Astrocyte (in vitro differentiated cells and primary cell): Measurements from ENCODE around the gene CBFA2T2. TPM values are rescaled to one million over a fixed set of nuclear protein-coding genes. Genes with fewer than 3 reads are reported as not detected.
A peak's percentile ranks its signal among the peaks of the same experiment; 100 is the strongest.

Experiments used
- DNase-seq: peaks from one replicate; pipeline ENCODE4 v3.0.0-alpha.2; 2010; ENCODE audit warnings: low read depth
- FAIRE-seq: peaks from 2 replicates; lab custom pipeline; 2011; peaks lifted over from hg19 to GRCh38; lab: Jason Lieb, UNC
- H2AFZ ChIP-seq: 2 replicates; pipeline ENCODE4 v1.6.0; 2012; ENCODE audit warnings: low read depth, low read length, inconsistent platforms
- H3K27ac ChIP-seq: 2 replicates; pipeline ENCODE4 v1.5.1; 2011; ENCODE audit warnings: low read depth, low read length, inconsistent platforms
- H3K27me3 ChIP-seq: 2 replicates; pipeline ENCODE4 v1.6.0; 2011; ENCODE audit warnings: low read length, inconsistent platforms; ENCODE audit not compliant: insufficient read depth
- H3K36me3 ChIP-seq: 2 replicates; pipeline ENCODE4 v1.5.1; 2011; ENCODE audit warnings: low read length, inconsistent platforms; ENCODE audit not compliant: insufficient read depth
- H3K4me1 ChIP-seq: 2 replicates; pipeline ENCODE4 v1.5.1; 2011; ENCODE audit warnings: low read length, inconsistent platforms; ENCODE audit not compliant: insufficient read depth
- H3K4me2 ChIP-seq: 2 replicates; pipeline ENCODE4 v1.6.0; 2012; ENCODE audit warnings: low read length, inconsistent platforms
- H3K4me3 ChIP-seq: 2 replicates; pipeline ENCODE4 v1.5.1; 2011; ENCODE audit warnings: low read depth, mild to moderate bottlenecking, low read length, inconsistent platforms; ENCODE audit not compliant: insufficient read depth
- H3K79me2 ChIP-seq: 2 replicates; pipeline ENCODE4 v1.6.0; 2012; ENCODE audit warnings: mild to moderate bottlenecking, low read length, inconsistent platforms; ENCODE audit not compliant: insufficient read depth
- H3K9ac ChIP-seq: 2 replicates; pipeline ENCODE4 v1.6.0; 2012; ENCODE audit warnings: mild to moderate bottlenecking, low read length, inconsistent platforms
- H3K9me3 ChIP-seq: 2 replicates; pipeline ENCODE4 v1.5.1; 2012; ENCODE audit warnings: low read depth, mild to moderate bottlenecking, low read length, inconsistent platforms; ENCODE audit not compliant: insufficient read depth
- H4K20me1 ChIP-seq: 2 replicates; pipeline ENCODE4 v1.6.0; 2012; ENCODE audit warnings: low read length, inconsistent platforms; ENCODE audit not compliant: insufficient read depth
- H3K27ac Mint-ChIP-seq: one replicate; pipeline ENCODE4 v1.8.0; 2021; ENCODE audit warnings: mild to moderate bottlenecking, mixed read lengths; ENCODE audit not compliant: unreplicated experiment
- H3K27me3 Mint-ChIP-seq: one replicate; pipeline ENCODE4 v1.8.0; 2021; ENCODE audit warnings: low read depth, mixed read lengths; ENCODE audit not compliant: unreplicated experiment
- H3K36me3 Mint-ChIP-seq: one replicate; pipeline ENCODE4 v1.8.0; 2021; ENCODE audit warnings: low read depth, mixed read lengths; ENCODE audit not compliant: unreplicated experiment
- H3K4me1 Mint-ChIP-seq: one replicate; pipeline ENCODE4 v1.8.0; 2021; ENCODE audit warnings: low read depth, mixed read lengths; ENCODE audit not compliant: unreplicated experiment
- H3K4me3 Mint-ChIP-seq: one replicate; pipeline ENCODE4 v1.8.0; 2021; ENCODE audit warnings: mild to moderate bottlenecking, moderate library complexity, mixed read lengths; ENCODE audit not compliant: unreplicated experiment
- H3K9me3 Mint-ChIP-seq: one replicate; pipeline ENCODE4 v1.8.0; 2021; ENCODE audit warnings: mild to moderate bottlenecking, mixed read lengths; ENCODE audit not compliant: unreplicated experiment
- CTCF ChIP-seq: IDR thresholded peaks from 2 replicates; pipeline ENCODE4 v1.5.1; 2011; ENCODE audit warnings: low read depth, mild to moderate bottlenecking, inconsistent platforms, low read length, moderate library complexity; ENCODE audit not compliant: insufficient read depth
- EZH2 ChIP-seq: IDR thresholded peaks from 2 replicates; pipeline ENCODE4 v1.6.1; 2012; ENCODE audit warnings: mild to moderate bottlenecking, low read length, inconsistent platforms; ENCODE audit not compliant: insufficient read depth
- total RNA-seq: library from RNA; stranded (reverse); gene quantifications from 2 replicates; pipeline ENCODE4 v1.2.1, GENCODE V29; 2021

Gene CBFA2T2
- total RNA-seq, 1 donor from 2014 or later: 14.6 TPM

- Mint-ChIP-seq H3K9me3 (no peaks in the 10 kb centered on the region), H3K4me3 (no peak overlapping the region), H3K27me3 (no peaks in the 10 kb centered on the region), H3K4me1 (peaks cover 7% of the 10 kb centered on the region), H3K27ac (peak overlapping the region; percentile 62), H3K36me3 (peaks cover 5% of the 10 kb centered on the region)
- DNase-seq (peak; percentile 93), FAIRE-seq (peak; percentile 37)
- no peak overlapping the region for H3K4me3 ChIP-seq
- H4K20me1 ChIP-seq: no peaks in the 10 kb centered on the region
- no peak for TF ChIP-seq EZH2
- no peak for TF ChIP-seq CTCF
- no peaks in the 10 kb centered on the region for H3K9me3 ChIP-seq
- H3K4me1 ChIP-seq: no peaks in the 10 kb centered on the region
- no peaks in the 10 kb centered on the region for H3K79me2 ChIP-seq
- no peaks in the 10 kb centered on the region for H3K36me3 ChIP-seq
- H3K9ac ChIP-seq: no peak overlapping the region
- peak overlapping the region; percentile 38 for H3K27ac ChIP-seq
- peak overlapping the region; percentile 52 for H3K4me2 ChIP-seq
- no peaks in the 10 kb centered on the region for H3K27me3 ChIP-seq
- peak overlapping the region; percentile 55 for H2AFZ ChIP-seq
Observed at GRCh38 chr20:33554914-33555420, 65.1 kb downstream of the CBFA2T2 start.

DNA sequence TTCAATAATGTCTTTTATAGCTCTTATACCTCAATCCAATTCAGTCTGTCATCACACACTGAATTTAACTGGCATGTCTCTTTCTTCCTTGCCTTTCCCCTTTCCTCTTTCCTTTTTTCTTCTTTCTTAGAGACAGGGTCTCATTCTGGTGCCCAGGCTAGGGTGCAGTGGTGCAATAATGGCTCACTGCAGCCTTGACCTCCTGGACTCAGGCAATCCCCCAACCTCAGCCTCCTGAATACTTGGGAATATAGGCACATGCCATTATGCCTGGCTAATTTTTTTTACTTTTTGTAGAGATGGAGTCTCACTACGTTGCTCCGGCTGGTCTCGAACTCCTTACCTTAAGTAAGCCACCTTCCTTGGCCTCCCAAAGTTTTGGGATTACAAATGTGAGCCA lies 65.9 kb downstream of the CBFA2T2 start:
- H3K4me3 Mint-ChIP-seq: no peak overlapping the region
- H3K36me3 Mint-ChIP-seq: peaks cover 5% of the 10 kb centered on the region
- DNase-seq (no peak), FAIRE-seq (no peak)
- Histone ChIP-seq H3K4me1 (no peaks in the 10 kb centered on the region), H3K27me3 (no peaks in the 10 kb centered on the region), H3K9ac (no peak overlapping the region), H3K36me3 (no peaks in the 10 kb centered on the region), H3K27ac (no peak overlapping the region), H3K4me3 (no peak overlapping the region), H3K4me2 (no peak overlapping the region), H3K79me2 (no peaks in the 10 kb centered on the region), H2AFZ (no peak overlapping the region), H3K9me3 (no peaks in the 10 kb centered on the region), H4K20me1 (no peaks in the 10 kb centered on the region)
- H3K27ac Mint-ChIP-seq: peak overlapping the region; percentile 24
- H3K27me3 Mint-ChIP-seq: no peaks in the 10 kb centered on the region
- H3K9me3 Mint-ChIP-seq: no peaks in the 10 kb centered on the region
- peaks cover 7% of the 10 kb centered on the region for H3K4me1 Mint-ChIP-seq
- no peak for TF ChIP-seq CTCF
- TF ChIP-seq EZH2: no peak

GRCh38 chr20:33556246-33556645 lies 66.3 kb downstream of the CBFA2T2 start:
- H3K9me3 ChIP-seq: no peaks in the 10 kb centered on the region
- H3K9me3 Mint-ChIP-seq: no peaks in the 10 kb centered on the region
- no peak overlapping the region for H3K4me3 ChIP-seq
- peaks cover 7% of the 10 kb centered on the region for H3K4me1 Mint-ChIP-seq
- TF ChIP-seq CTCF: no peak
- TF ChIP-seq EZH2: no peak
- no peak overlapping the region for H2AFZ ChIP-seq
- no peak overlapping the region for H3K9ac ChIP-seq
- peaks cover 5% of the 10 kb centered on the region for H3K36me3 Mint-ChIP-seq
- no peaks in the 10 kb centered on the region for H3K4me1 ChIP-seq
- H3K36me3 ChIP-seq: no peaks in the 10 kb centered on the region
- H3K4me2 ChIP-seq: no peak overlapping the region
- no peaks in the 10 kb centered on the region for H3K79me2 ChIP-seq
- no peaks in the 10 kb centered on the region for H3K27me3 Mint-ChIP-seq
- DNase-seq (no peak), FAIRE-seq (no peak)
- H3K4me3 Mint-ChIP-seq: no peak overlapping the region
- H3K27ac ChIP-seq: no peak overlapping the region
- H4K20me1 ChIP-seq: no peaks in the 10 kb centered on the region
- no peaks in the 10 kb centered on the region for H3K27me3 ChIP-seq
- no peak overlapping the region for H3K27ac Mint-ChIP-seq
